ENCODE results near the gene ST6GALNAC4. TPM values are rescaled to one million over a fixed set of nuclear protein-coding genes. Genes with fewer than 3 reads are reported as not detected.

ST6GALNAC4 gene
- total RNA-seq, 2 donors from 2014 or later = 25.4 to 66.5 TPM

DNA sequence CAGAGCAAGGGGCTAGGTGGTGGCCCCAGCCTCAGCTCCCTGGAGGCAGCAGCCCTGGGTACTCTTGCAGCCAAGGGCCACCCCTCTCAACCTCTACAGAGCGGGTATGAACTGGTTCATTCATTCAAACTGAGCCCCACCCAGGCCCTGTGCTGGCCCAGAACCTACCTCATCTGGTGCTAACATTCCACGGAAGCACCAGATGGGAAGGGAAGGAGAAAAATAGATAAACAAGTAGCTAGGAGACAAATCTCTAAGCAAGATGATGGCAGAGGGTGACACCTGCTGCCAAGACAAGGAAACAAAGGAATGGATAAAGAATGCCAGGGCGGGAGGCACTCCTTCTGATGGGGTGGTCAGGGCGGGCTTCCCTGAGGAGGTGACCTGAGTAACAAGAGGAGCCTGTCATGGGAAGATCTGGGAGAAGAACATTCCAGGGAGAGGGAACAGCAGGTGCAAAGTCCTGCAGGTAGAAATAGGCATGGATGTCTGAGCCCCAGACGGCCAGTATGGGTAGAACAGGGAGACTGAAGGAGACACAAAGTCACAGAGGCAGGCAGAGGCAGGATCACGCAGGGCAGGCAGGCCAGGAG lies 6.1 kb downstream of the ST6GALNAC4 start:
- Histone ChIP-seq H3K27ac (no peak overlapping the region), H3K9ac (ENCODE audit: low read depth in 2 of 2, low read length in 2 of 2) (peak overlapping the region; percentile 13 to 34), H3K4me1 (peaks cover 31% of the 10 kb centered on the region), H3K36me3 (no peaks in the 10 kb centered on the region), H3K4me3 (no peak overlapping the region), H3K27me3 (no peaks in the 10 kb centered on the region), H3K9me3 (no peaks in the 10 kb centered on the region)
- intact Hi-C loops (cut with DNase I) = no loop called here
- DNase-seq = peak; percentile 69
- TF ChIP-seq CTCF (IDR thresholded peaks at IDR 0.05) = no peak

GRCh38 chr9:127909839-127910273 lies 7.0 kb downstream of the ST6GALNAC4 start:
- H3K9ac ChIP-seq (ENCODE audit: low read depth in 2 of 2, low read length in 2 of 2) = peak overlapping the region in 1 of 2 donors; percentile 4

DNA sequence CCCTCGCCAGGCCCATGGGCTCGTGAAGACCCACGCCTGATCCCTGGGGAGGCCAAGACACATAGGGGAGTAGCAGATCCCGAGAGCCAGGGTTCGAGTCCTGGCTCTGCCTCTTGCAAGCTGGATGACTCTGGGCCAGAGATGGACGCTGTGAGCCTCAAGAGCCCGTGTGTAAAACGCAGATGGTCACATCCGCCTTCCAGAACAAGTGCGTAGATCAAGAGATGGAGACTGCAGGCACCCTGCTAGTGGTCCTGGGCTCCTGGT lies 8.2 kb downstream of the ST6GALNAC4 start:
- no peak for TF ChIP-seq CTCF (IDR thresholded peaks at IDR 0.05)
- peaks cover 34% of the 10 kb centered on the region for H3K4me1 ChIP-seq

More at GRCh38 chr9:127909839-127910273, 7.0 kb downstream of the ST6GALNAC4 start:
- no peak for TF ChIP-seq CTCF (IDR thresholded peaks at IDR 0.05)
- Histone ChIP-seq H3K27me3 (no peaks in the 10 kb centered on the region), H3K9me3 (no peaks in the 10 kb centered on the region), H3K4me3 (no peak overlapping the region), H3K36me3 (no peaks in the 10 kb centered on the region), H3K27ac (no peak overlapping the region), H3K4me1 (peaks cover 27% of the 10 kb centered on the region)
- intact Hi-C loops (cut with DNase I) = no loop called here
- DNase-seq = no peak

DNA sequence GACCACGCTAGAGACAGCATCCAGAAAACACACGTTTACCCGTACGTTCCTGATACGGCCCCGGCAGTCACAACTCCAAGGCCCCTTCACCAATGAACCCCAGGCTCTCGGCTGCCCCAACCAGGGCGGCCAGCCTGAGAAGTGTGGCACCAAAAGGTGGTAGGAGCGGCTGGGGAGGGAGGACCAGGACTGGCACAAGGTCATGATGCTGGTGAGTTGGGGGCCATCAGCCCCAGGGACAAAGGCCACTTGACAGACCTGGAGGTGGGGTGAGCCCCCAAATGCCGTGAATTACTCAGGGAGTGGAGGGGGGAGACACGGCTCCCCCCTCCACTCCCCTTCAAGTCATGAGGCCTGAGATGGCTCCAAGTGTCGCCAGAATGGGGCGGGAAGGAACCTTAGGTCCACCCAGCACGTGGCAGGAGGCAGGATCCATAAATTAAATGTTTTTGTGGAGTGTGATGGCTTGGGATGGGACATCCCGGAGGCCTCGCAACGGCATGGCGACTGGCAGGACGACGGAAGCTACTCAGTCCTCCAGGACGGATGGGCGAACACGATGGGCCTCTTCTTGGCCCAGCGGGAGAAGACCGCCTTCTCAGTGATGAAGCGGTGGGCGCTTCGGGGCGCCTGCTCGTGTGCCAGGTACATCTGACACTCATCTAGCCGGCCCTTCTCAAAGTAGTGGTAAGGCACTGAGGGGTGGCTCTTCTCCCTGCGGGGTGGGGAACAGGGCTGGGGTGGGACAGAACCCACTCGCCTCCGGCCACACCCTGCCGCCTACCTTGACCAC lies 8.8 kb downstream of the ST6GALNAC4 start:
- no peak overlapping the region for H3K9ac ChIP-seq (ENCODE audit: low read depth in 2 of 2, low read length in 2 of 2)
- intact Hi-C loops (cut with DNase I) = no loop called here

More for the DNA sequence above, 8.2 kb downstream of the ST6GALNAC4 start:
- Histone ChIP-seq H3K36me3 (no peaks in the 10 kb centered on the region), H3K27me3 (no peaks in the 10 kb centered on the region), H3K27ac (no peak overlapping the region), H3K9ac (ENCODE audit: low read depth in 2 of 2, low read length in 2 of 2) (no peak overlapping the region), H3K4me3 (no peak overlapping the region), H3K9me3 (no peaks in the 10 kb centered on the region)
- no peak for DNase-seq
- intact Hi-C loops (cut with DNase I) = no loop called here

DNA sequence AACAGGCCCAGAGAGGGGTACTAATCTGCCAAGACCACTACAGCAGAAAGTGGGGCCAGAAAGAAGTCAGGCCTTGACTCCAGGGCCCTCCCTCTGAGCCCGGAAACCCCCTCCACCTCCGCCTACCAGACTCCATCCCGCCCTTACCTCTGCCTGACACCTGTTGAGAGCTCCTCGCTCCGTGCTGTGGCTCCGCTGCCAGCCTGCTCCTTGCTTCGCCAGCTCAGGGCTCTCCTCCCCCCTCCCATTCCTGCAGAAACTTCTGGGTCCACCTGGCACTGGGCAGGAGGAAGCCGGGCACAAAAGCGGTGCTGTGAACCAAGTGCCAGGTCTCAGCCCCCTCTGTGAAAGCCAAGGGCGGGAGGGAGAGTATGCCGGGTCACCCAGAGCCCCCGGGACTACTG lies 11.1 kb downstream of the ST6GALNAC4 start:
- Histone ChIP-seq H3K9me3 (no peaks in the 10 kb centered on the region), H3K36me3 (no peaks in the 10 kb centered on the region), H3K9ac (ENCODE audit: low read depth in 2 of 2, low read length in 2 of 2) (peak overlapping the region; percentile 55 to 84), H3K27ac (peak overlapping the region; percentile 94), H3K4me3 (peak overlapping the region; percentile 41), H3K27me3 (no peaks in the 10 kb centered on the region), H3K4me1 (peaks cover 37% of the 10 kb centered on the region)
- peak; percentile 67 for DNase-seq
- intact Hi-C loops (cut with DNase I) = no loop called here
- TF ChIP-seq CTCF (IDR thresholded peaks at IDR 0.05) = no peak

More for the DNA sequence above, 8.8 kb downstream of the ST6GALNAC4 start:
- H3K4me1 ChIP-seq = peaks cover 37% of the 10 kb centered on the region
- no peak for TF ChIP-seq CTCF (IDR thresholded peaks at IDR 0.05)
- DNase-seq = peak; percentile 22
- no peak overlapping the region for H3K4me3 ChIP-seq
- H3K27ac ChIP-seq = no peak overlapping the region
- H3K27me3 ChIP-seq = no peaks in the 10 kb centered on the region
- no peaks in the 10 kb centered on the region for H3K9me3 ChIP-seq
- H3K36me3 ChIP-seq = no peaks in the 10 kb centered on the region
